Measurements from ENCODE around the gene TM7SF2.
A peak's percentile ranks its signal among the peaks of the same experiment; 100 is the strongest.

TM7SF2 gene

DNA sequence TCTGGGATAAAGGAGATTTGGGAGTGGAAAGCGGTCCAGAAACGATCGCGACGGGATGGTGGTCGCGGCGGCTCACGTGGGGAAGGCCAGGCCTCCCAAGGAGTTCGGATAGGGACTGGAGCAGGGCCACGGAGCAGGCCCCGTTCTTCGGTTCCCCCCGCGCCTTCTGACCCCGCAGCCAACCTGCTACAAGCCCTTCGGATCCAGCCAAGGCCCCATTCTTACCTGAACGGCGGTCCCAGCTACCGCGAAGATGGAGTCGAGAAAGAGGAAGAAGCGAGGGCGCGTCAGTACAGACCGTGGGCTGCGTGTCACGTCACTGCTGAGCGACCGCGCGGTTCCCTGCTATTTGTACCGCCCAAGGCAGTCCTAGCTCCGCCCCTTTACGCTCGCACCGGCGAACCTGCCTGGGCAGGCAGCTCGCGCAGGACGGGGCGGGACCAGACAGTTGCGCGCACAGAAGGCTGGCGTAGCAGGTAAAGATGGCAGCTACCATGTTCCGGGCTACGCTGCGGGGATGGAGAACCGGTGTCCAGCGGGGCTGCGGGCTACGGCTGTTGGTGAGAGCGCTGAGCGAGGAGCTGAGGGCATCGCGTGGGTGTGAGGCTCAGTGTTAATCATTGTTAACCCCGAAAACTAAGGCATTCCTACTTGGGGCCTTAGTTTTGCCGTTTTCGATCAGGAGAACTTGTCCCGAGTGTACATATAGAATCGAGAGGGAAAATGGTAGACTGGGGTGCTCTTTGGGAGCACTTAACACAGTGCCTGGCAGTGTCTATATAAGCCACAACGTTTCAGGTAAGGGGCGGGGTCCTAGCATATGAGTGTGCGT lies 10.4 kb downstream of the TM7SF2 start, which contains the start of the genes FAU and MRPL49:
Gene FAU, minus strand, starts transcription at position 270 of the 832 bp plus-strand sequence. CDS start 321 bp downstream, outside the sequence.
Gene MRPL49, plus strand, starts transcription at position 457 of the 832 bp plus-strand sequence. Its CDS starts 26 bp downstream, at position 483.
- TF ChIP-seq EZH2 (IDR thresholded peaks at IDR 0.05; ENCODE audit: borderline replicate concordance, low read depth, low read length, severe bottlenecking): no peak
- TF ChIP-seq CTCF (IDR thresholded peaks at IDR 0.05; ENCODE audit: borderline replicate concordance, extremely low read depth, low read length, poor library complexity, severe bottlenecking): no peak
- Histone ChIP-seq H2AFZ (ENCODE audit: low read depth, low read length) (peak within 1 kb of the TSS; percentile 91), H3K27me3 (ENCODE audit: insufficient read depth, low read length, poor library complexity) (no peaks in the 10 kb centered on the region), H3K4me1 (ENCODE audit: insufficient read depth, low read length) (peaks cover 42% of the 10 kb centered on the region), H3K36me3 (ENCODE audit: insufficient read depth, low read length) (peaks cover 68% of the 10 kb centered on the region), H3K79me2 (ENCODE audit: insufficient read depth, low read length) (peaks cover 53% of the 10 kb centered on the region), H4K20me1 (ENCODE audit: insufficient read depth, low read length) (peaks cover 18% of the 10 kb centered on the region; the same call in 1 of the 2 replicates), H3K4me2 (ENCODE audit: insufficient read depth, low read length) (peak within 1 kb of the TSS; percentile 90), H3K4me3 (ENCODE audit: low read depth in 1 of 2, low read length in 2 of 2) (peak within 1 kb of the TSS; percentile 90 to 92), H3K9me3 (ENCODE audit: insufficient read depth, low read length, severe bottlenecking) (no peaks in the 10 kb centered on the region), H3K27ac (ENCODE audit: low read length) (peak within 1 kb of the TSS; percentile 85), H3K9ac (ENCODE audit: low read depth, low read length) (peak within 1 kb of the TSS; percentile 86)
- DNase-seq (peak; percentile 99), ATAC-seq (ENCODE audit: insufficient read depth, low read depth) (peak; percentile 82)

DNA sequence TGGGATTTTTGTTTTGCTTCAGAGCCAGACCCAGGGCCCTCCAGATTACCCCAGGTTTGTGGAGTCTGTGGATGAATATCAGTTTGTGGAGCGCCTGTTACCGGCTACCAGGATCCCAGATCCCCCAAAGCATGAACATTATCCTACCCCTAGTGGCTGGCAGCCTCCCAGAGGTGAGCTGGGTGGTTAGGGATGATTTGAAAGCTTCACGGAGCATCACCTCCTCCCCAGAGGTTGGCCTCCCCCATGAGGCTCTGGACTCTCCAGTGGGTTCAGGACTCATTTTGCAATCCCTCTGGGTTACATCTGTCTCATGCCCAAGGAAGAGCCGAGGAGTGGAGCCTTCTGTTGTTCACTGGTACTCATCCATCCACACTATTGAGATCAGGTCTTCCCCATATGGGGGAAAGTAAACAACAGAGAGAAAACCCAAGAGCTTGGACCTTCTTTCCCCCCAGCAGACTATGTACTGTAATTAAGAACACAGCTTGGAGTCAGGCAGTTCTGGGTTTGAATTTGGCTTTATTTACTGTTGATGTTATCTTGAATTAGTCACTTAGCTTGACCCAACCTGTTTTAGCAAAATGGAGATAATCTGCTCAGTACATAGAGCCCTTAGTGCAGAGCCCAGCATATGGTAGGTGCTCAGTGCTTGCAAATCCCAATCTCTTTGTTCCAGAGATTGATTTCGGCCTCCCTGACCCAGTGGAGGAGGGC lies 13.0 kb downstream of the TM7SF2 start:
- H3K9ac ChIP-seq (ENCODE audit: low read depth, low read length): no peak overlapping the region
- DNase-seq: no peak
- H3K79me2 ChIP-seq (ENCODE audit: insufficient read depth, low read length): peaks cover 48% of the 10 kb centered on the region
- peaks cover 33% of the 10 kb centered on the region for H3K4me1 ChIP-seq (ENCODE audit: insufficient read depth, low read length)
- no peak overlapping the region for H2AFZ ChIP-seq (ENCODE audit: low read depth, low read length)
- no peak overlapping the region for H3K4me3 ChIP-seq (ENCODE audit: low read depth in 1 of 2, low read length in 2 of 2)
- no peaks in the 10 kb centered on the region for H3K27me3 ChIP-seq (ENCODE audit: insufficient read depth, low read length, poor library complexity)
- ATAC-seq (ENCODE audit: insufficient read depth, low read depth): no peak
- peaks cover 78% of the 10 kb centered on the region for H3K36me3 ChIP-seq (ENCODE audit: insufficient read depth, low read length)
- TF ChIP-seq EZH2 (IDR thresholded peaks at IDR 0.05; ENCODE audit: borderline replicate concordance, low read depth, low read length, severe bottlenecking) (no peak), CTCF (IDR thresholded peaks at IDR 0.05; ENCODE audit: borderline replicate concordance, extremely low read depth, low read length, poor library complexity, severe bottlenecking) (no peak)
- H4K20me1 ChIP-seq (ENCODE audit: insufficient read depth, low read length): peaks cover 22% of the 10 kb centered on the region; the same call in 1 of the 2 replicates
- H3K4me2 ChIP-seq (ENCODE audit: insufficient read depth, low read length): no peak overlapping the region
- H3K9me3 ChIP-seq (ENCODE audit: insufficient read depth, low read length, severe bottlenecking): no peaks in the 10 kb centered on the region
- no peak overlapping the region for H3K27ac ChIP-seq (ENCODE audit: low read length)

- Histone ChIP-seq H3K27ac (ENCODE audit: low read length) (no peak overlapping the region), H3K9me3 (ENCODE audit: insufficient read depth, low read length, severe bottlenecking) (no peaks in the 10 kb centered on the region), H3K79me2 (ENCODE audit: insufficient read depth, low read length) (peaks cover 40% of the 10 kb centered on the region), H3K36me3 (ENCODE audit: insufficient read depth, low read length) (peaks cover 78% of the 10 kb centered on the region), H3K4me2 (ENCODE audit: insufficient read depth, low read length) (no peak overlapping the region), H3K4me1 (ENCODE audit: insufficient read depth, low read length) (peaks cover 26% of the 10 kb centered on the region), H3K9ac (ENCODE audit: low read depth, low read length) (no peak overlapping the region), H2AFZ (ENCODE audit: low read depth, low read length) (no peak overlapping the region), H4K20me1 (ENCODE audit: insufficient read depth, low read length) (peaks cover 15% of the 10 kb centered on the region; the same call in 1 of the 2 replicates), H3K27me3 (ENCODE audit: insufficient read depth, low read length, poor library complexity) (no peaks in the 10 kb centered on the region), H3K4me3 (ENCODE audit: low read depth in 1 of 2, low read length in 2 of 2) (no peak overlapping the region)
- no peak for TF ChIP-seq CTCF (IDR thresholded peaks at IDR 0.05; ENCODE audit: borderline replicate concordance, extremely low read depth, low read length, poor library complexity, severe bottlenecking)
- ATAC-seq (ENCODE audit: insufficient read depth, low read depth) (no peak), DNase-seq (no peak)
Measured at GRCh38 chr11:65125197-65126056, 13.8 kb downstream of the TM7SF2 start.
